H1 (cell line): Measurements from ENCODE around the gene CHST12. TPM values are rescaled to one million over a fixed set of nuclear protein-coding genes. Genes with fewer than 3 reads are reported as not detected.

ENCODE experiments used
- CTCF ChIA-PET: fragments of 300-600 bp; sonication (Branson Sonifier 250); formaldehyde crosslinking; loops from one replicate; lab custom pipeline; 2021; ENCODE audit not compliant: partially characterized antibody; lab: Charles Lee
- POLR2A ChIA-PET: fragments of 300-600 bp; sonication (Branson Sonifier 250); formaldehyde crosslinking; loops from one replicate; lab custom pipeline; 2021; ENCODE audit warnings: inconsistent platforms; ENCODE audit not compliant: partially characterized antibody; lab: Charles Lee
- DNase-seq, 2 experiments: peaks; one replicate each; pipeline versions ENCODE4 v3.0.0 to v3.0.0-alpha.2; 2010 to 2022; ENCODE audit warnings: low spot score in 2 of 2, low read depth in 1 of 2, mixed read lengths in 1 of 2
- FAIRE-seq: peaks from 2 replicates; lab custom pipeline; 2011; peaks lifted over from hg19 to GRCh38; lab: Jason Lieb, UNC
- H2AFZ ChIP-seq: 2 replicates; pipeline ENCODE4 v1.8.1; 2012; ENCODE audit warnings: low read length, inconsistent platforms
- H2AK5ac ChIP-seq: 2 replicates; pipeline ENCODE4 v1.6.1; 2013; ENCODE audit warnings: low read depth, low read length
- H2BK120ac ChIP-seq: replicated peaks from 2 replicates; pipeline ENCODE3; 2013; ENCODE audit warnings: low read depth, low read length, inconsistent platforms
- H2BK12ac ChIP-seq: 2 replicates; pipeline ENCODE4 v1.6.1; 2013; ENCODE audit warnings: low read depth, low read length
- H2BK15ac ChIP-seq: 2 replicates; pipeline ENCODE4 v1.6.1; 2013; ENCODE audit warnings: low read length
- H2BK20ac ChIP-seq: 2 replicates; pipeline ENCODE4 v1.6.1; 2013; ENCODE audit warnings: low read length
- H2BK5ac ChIP-seq: 2 replicates; pipeline ENCODE4 v1.6.1; 2013; ENCODE audit warnings: low read depth, low read length
- H3K14ac ChIP-seq: 2 replicates; pipeline ENCODE4 v1.6.1; 2013; ENCODE audit warnings: inconsistent platforms; ENCODE audit not compliant: insufficient read length
- H3K18ac ChIP-seq: 2 replicates; pipeline ENCODE4 v1.6.1; 2013; ENCODE audit warnings: low read length; ENCODE audit errors: extremely low read depth
- H3K23ac ChIP-seq: 2 replicates; pipeline ENCODE4 v1.6.1; 2013; ENCODE audit warnings: inconsistent platforms; ENCODE audit not compliant: insufficient read length
- H3K23me2 ChIP-seq: 2 replicates; pipeline ENCODE4 v1.6.1; 2013; ENCODE audit warnings: low read depth, low read length
- H3K27ac ChIP-seq: 2 replicates; pipeline ENCODE4 v1.6.1; 2011; ENCODE audit warnings: low read depth, low read length, inconsistent platforms
- H3K27me3 ChIP-seq, 4 experiments: replicated peaks in 1 of 4; 1 replicate in 1 of 4; 2 replicates in 3 of 4; pipeline versions ENCODE4 v1.6.1 to v1.8.1; 2011 to 2013; ENCODE audit warnings: low read length in 3 of 4, mild to moderate bottlenecking in 3 of 4, inconsistent platforms in 2 of 4, mixed read lengths in 2 of 4, moderate library complexity in 1 of 4; ENCODE audit not compliant: control insufficient read depth in 3 of 4, insufficient read depth in 3 of 4; ENCODE audit errors: extremely low read depth in 1 of 4
- H3K36me3 ChIP-seq, 4 experiments: 2 replicates each; pipeline versions ENCODE4 v1.6.1 to v1.8.1; 2011 to 2013; ENCODE audit warnings: mild to moderate bottlenecking in 4 of 4, low read length in 3 of 4, moderate library complexity in 2 of 4, control low read depth in 1 of 4, inconsistent platforms in 1 of 4; ENCODE audit not compliant: insufficient read depth in 4 of 4, control insufficient read depth in 2 of 4
- H3K4ac ChIP-seq: replicated peaks from 2 replicates; pipeline ENCODE3; 2013; ENCODE audit warnings: low read length, low read depth, mixed read lengths, inconsistent platforms; ENCODE audit not compliant: insufficient read length
- H3K4me1 ChIP-seq, 4 experiments: replicated peaks in 1 of 4; 1 replicate in 1 of 4; 2 replicates in 3 of 4; pipeline versions ENCODE4 v1.6.1 to v1.8.1; 2011 to 2013; ENCODE audit warnings: low read length in 3 of 4, inconsistent platforms in 2 of 4, mixed read lengths in 1 of 4; ENCODE audit not compliant: insufficient read depth in 4 of 4, control insufficient read depth in 3 of 4
- H3K4me2 ChIP-seq, 2 experiments: 2 replicates each; pipeline versions ENCODE4 v1.6.1 to v1.8.1; 2011 to 2013; ENCODE audit warnings: low read depth in 2 of 2, low read length in 2 of 2, control low read depth in 1 of 2, inconsistent platforms in 1 of 2, mild to moderate bottlenecking in 1 of 2; ENCODE audit not compliant: insufficient read depth in 1 of 2
- H3K4me3 ChIP-seq, 4 experiments: fragments of 200-600, 300-600 bp in 1 of 4; sonication (generic), shearing (Covaris generic), sonication (Bioruptor Twin) in 1 of 4; 2 replicates each; pipeline versions ENCODE4 v1.5.1 to v1.8.1; 2011 to 2016; ENCODE audit warnings: low read length in 4 of 4, low read depth in 3 of 4, control low read depth in 2 of 4, inconsistent platforms in 2 of 4, mild to moderate bottlenecking in 2 of 4, mixed read lengths in 1 of 4, moderate library complexity in 1 of 4; ENCODE audit not compliant: insufficient read depth in 2 of 4; ENCODE audit errors: extremely low read depth in 1 of 4
- H3K56ac ChIP-seq: replicated peaks from 2 replicates; pipeline ENCODE3; 2013; ENCODE audit warnings: low read depth, mild to moderate bottlenecking, mixed read lengths, low read length, inconsistent platforms; ENCODE audit not compliant: insufficient read length
- H3K79me1 ChIP-seq: 2 replicates; pipeline ENCODE4 v1.6.1; 2013; ENCODE audit warnings: low read depth, low read length, control low read depth
- H3K79me2 ChIP-seq, 2 experiments: 2 replicates each; pipeline versions ENCODE4 v1.6.1 to v1.8.1; 2012 to 2013; ENCODE audit warnings: low read length in 2 of 2, mild to moderate bottlenecking in 2 of 2, inconsistent platforms in 1 of 2; ENCODE audit not compliant: insufficient read depth in 2 of 2, control insufficient read depth in 1 of 2
- H3K9ac ChIP-seq, 4 experiments: replicated peaks in 1 of 4; 1 replicate in 1 of 4; 2 replicates in 3 of 4; pipeline versions ENCODE4 v1.6.1 to v1.8.1; 2011 to 2013; ENCODE audit warnings: low read depth in 3 of 4, low read length in 3 of 4, control low read depth in 2 of 4, mild to moderate bottlenecking in 2 of 4, moderate library complexity in 2 of 4, inconsistent platforms in 1 of 4; ENCODE audit errors: extremely low read depth in 1 of 4
- H3K9me3 ChIP-seq, 2 experiments: 2 replicates each; pipeline versions ENCODE4 v1.6.1 to v1.8.1; 2012 to 2013; ENCODE audit warnings: mild to moderate bottlenecking in 2 of 2, moderate library complexity in 2 of 2, control low read depth in 1 of 2, inconsistent platforms in 1 of 2, low read depth in 1 of 2, low read length in 1 of 2, mixed read lengths in 1 of 2; ENCODE audit not compliant: insufficient read depth in 2 of 2
- H4K20me1 ChIP-seq, 2 experiments: replicated peaks in 1 of 2; 2 replicates each; pipeline versions ENCODE3 to v1.8.1; 2011 to 2013; ENCODE audit warnings: inconsistent platforms in 2 of 2, low read length in 2 of 2, mild to moderate bottlenecking in 1 of 2; ENCODE audit not compliant: insufficient read depth in 2 of 2, control insufficient read depth in 1 of 2
- H4K5ac ChIP-seq: 2 replicates; pipeline ENCODE4 v1.6.1; 2013; ENCODE audit warnings: low read length, low read depth, mixed read lengths, inconsistent platforms; ENCODE audit not compliant: insufficient read length
- H4K8ac ChIP-seq: 2 replicates; pipeline ENCODE4 v1.8.0; 2013; ENCODE audit warnings: mild to moderate bottlenecking, moderate library complexity, low read length, inconsistent platforms; ENCODE audit not compliant: insufficient read depth; ENCODE audit errors: extremely low read depth
- H4K91ac ChIP-seq: replicated peaks from 2 replicates; pipeline ENCODE3; 2013; ENCODE audit warnings: low read length, mixed read lengths, inconsistent platforms; ENCODE audit not compliant: insufficient read length
- BRCA1 ChIP-seq: IDR thresholded peaks from 2 replicates; pipeline ENCODE4 v1.6.1; 2012; ENCODE audit warnings: low read depth, low read length, improper control_type of control experiment
- EGR1 ChIP-seq: IDR thresholded peaks from 2 replicates; pipeline ENCODE4 v1.6.1; 2011; ENCODE audit warnings: low read depth, low read length, borderline replicate concordance
- EP300 ChIP-seq, 2 experiments: IDR thresholded peaks; 1 replicate in 1 of 2; 2 replicates in 1 of 2; pipeline ENCODE4 v1.6.1; 2011 to 2012; ENCODE audit warnings: low read depth in 2 of 2, low read length in 2 of 2, mild to moderate bottlenecking in 2 of 2, borderline replicate concordance in 1 of 2, inconsistent platforms in 1 of 2, moderate library complexity in 1 of 2
- GABPA ChIP-seq: IDR thresholded peaks from 2 replicates; pipeline ENCODE4 v1.6.1; 2011; ENCODE audit warnings: mild to moderate bottlenecking, low read length, moderate library complexity, borderline replicate concordance; ENCODE audit not compliant: insufficient read depth
- HDAC2 ChIP-seq, 2 experiments: fragments of 300-600 bp in 1 of 2; sonication (generic) in 1 of 2; IDR thresholded peaks; 2 replicates each; pipeline ENCODE4 v1.6.1; 2011 to 2012; ENCODE audit warnings: low read depth in 2 of 2, low read length in 2 of 2, mild to moderate bottlenecking in 2 of 2, moderate library complexity in 2 of 2, borderline replicate concordance in 1 of 2, inconsistent platforms in 1 of 2
- SIX5 ChIP-seq: IDR thresholded peaks from 2 replicates; pipeline ENCODE4 v1.6.1; 2011; ENCODE audit warnings: mild to moderate bottlenecking, low read depth, low read length
- SP1 ChIP-seq: IDR thresholded peaks from 2 replicates; pipeline ENCODE4 v1.6.1; 2011; ENCODE audit warnings: low read depth, low read length
- SP4 ChIP-seq: IDR thresholded peaks from 2 replicates; pipeline ENCODE4 v1.6.1; 2012; ENCODE audit warnings: low read length, inconsistent platforms
- TCF12 ChIP-seq: IDR thresholded peaks from 2 replicates; pipeline ENCODE4 v1.6.1; 2011; ENCODE audit warnings: low read depth, mild to moderate bottlenecking, low read length
- WGBS, 2 experiments: shearing (Covaris generic) in 1 of 2; methylation state at CpG; one replicate each; pipeline versions ENCODE4 v1.1.6 to v1.1.7; 2013 to 2015; ENCODE audit warnings: low lambda C conversion rate in 2 of 2, mixed read lengths in 2 of 2, inconsistent platforms in 1 of 2, low coverage in 1 of 2, missing lambda C conversion rate in 1 of 2; ENCODE audit not compliant: insufficient replicate concordance in 2 of 2, insufficient coverage in 1 of 2, insufficient read length in 1 of 2; ENCODE audit errors: extremely low coverage in 1 of 2, missing lambda C conversion rate in 1 of 2; 5-methylcytosine and 5-hydroxymethylcytosine counted together
- polyA plus RNA-seq, 7 experiments: library from polyadenylated mRNA; depleted of rRNA in 3 of 7; stranded (reverse) in 5 of 7; unstranded in 2 of 7; fragments of >200 nt in 5 of 7; fragments of 200-250 nt in 2 of 7; gene quantifications; 1 replicate in 5 of 7; 2 replicates in 1 of 7; 4 replicates in 1 of 7; pipeline versions ENCODE4 v1.2.1 to v1.2.3, GENCODE V29; 2011 to 2013; ENCODE audit warnings: missing spikeins in 2 of 7, mixed read lengths in 2 of 7
- total RNA-seq: library from RNA; stranded (reverse); fragmentation: NEBNext Ultra II Directional; extraction: Animal tissue kit (Norgen Biotek cat#: 25700); gene quantifications from 2 replicates; pipeline ENCODE4 v1.2.1, GENCODE V29; 2021
- TF ChIP-seq, protein P1 (sequence below): IDR thresholded peaks from 2 replicates; pipeline ENCODE4 v1.6.1; 2011; ENCODE audit warnings: low read depth, mild to moderate bottlenecking, low read length; ENCODE audit not compliant: insufficient read depth

The CHST12 gene
- total and polyA plus RNA-seq, 2 of the 8 experiments (the other 6 are each of a cell fraction or from before 2014, with no cell fraction given): 13.4 to 24.1 TPM

DNA sequence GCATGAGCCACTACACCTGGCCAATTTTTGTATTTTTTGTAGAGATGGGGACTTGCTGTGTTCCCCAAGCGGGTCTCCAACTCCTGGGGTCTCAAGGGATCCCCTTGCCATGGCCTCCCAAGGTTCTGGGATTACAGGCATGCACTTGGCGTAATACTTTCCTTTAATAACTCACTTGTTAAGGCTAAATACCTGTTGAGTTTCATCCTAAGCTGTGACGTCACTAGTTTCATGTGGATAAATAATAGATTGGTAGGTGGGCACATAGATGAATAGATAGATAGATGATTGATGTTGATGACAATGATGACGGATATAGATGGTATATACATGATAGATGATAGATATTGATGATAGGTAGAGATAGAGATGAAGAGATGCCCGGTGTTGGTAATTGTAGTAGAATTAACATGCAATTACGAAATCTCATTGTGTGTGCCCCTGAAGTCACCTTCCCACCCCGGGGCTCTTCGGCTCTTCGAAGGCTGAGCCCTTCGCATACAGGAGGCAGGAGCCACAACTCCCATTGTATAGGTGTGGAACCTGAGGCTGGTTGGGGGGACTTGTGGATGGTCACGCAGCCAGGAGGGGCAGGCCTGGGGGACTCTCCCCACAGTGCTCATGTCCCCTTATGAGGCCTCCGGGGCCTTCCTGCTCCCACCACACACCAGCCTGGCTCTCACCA lies 70.2 kb downstream of the CHST12 start:
- Histone ChIP-seq H3K4me2 (no peak overlapping the region), H3K23ac (no peak overlapping the region), H2BK5ac (peak overlapping the region; percentile 95; the same call in 1 of the 2 replicates), H2BK15ac (no peak overlapping the region), H4K5ac (no peak overlapping the region), H2BK120ac (peak overlapping the region; percentile 69), H4K91ac (peak overlapping the region; percentile 78), H3K9me3 (no peaks in the 10 kb centered on the region), H3K9ac (no peak overlapping the region), H2BK20ac (peak overlapping the region; percentile 98), H4K8ac (no peak overlapping the region), H3K23me2 (no peaks in the 10 kb centered on the region; the same call in 1 of the 2 replicates), H2AFZ (no peak overlapping the region), H3K79me1 (no peaks in the 10 kb centered on the region), H3K14ac (no peak overlapping the region), H3K27ac (no peak overlapping the region), H2AK5ac (no peak overlapping the region), H4K20me1 (no peaks in the 10 kb centered on the region), H3K4ac (peak overlapping the region; percentile 74), H3K18ac (peak overlapping the region; percentile 83), H3K4me1 (peaks cover 0 to 40% (median 24%) of the 10 kb centered on the region in 4 experiments; a peak in 6 of 7 replicates), H3K27me3 (no peaks in the 10 kb centered on the region; a peak in 2 of 7 replicates), H3K4me3 (no peak overlapping the region), H3K36me3 (no peaks in the 10 kb centered on the region), H3K79me2 (no peaks in the 10 kb centered on the region), H2BK12ac (peak overlapping the region; percentile 87; the same call in 1 of the 2 replicates), H3K56ac (no peak overlapping the region)
- DNase-seq (no peak), FAIRE-seq (no peak)
- TF ChIP-seq SP4: no peak
- TF ChIP-seq TCF12: no peak
- no peak for TF ChIP-seq GABPA
- no peak for TF ChIP-seq HDAC2 (IDR thresholded peaks at IDR 0.05; ENCODE audit: borderline replicate concordance in 1 of 2, low read depth in 2 of 2, low read length in 2 of 2)
- TF ChIP-seq EGR1: no peak
- no peak for TF ChIP-seq BRCA1
- TF ChIP-seq, protein P1, sequence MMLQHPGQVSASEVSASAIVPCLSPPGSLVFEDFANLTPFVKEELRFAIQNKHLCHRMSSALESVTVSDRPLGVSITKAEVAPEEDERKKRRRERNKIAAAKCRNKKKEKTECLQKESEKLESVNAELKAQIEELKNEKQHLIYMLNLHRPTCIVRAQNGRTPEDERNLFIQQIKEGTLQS: no peak
- TF ChIP-seq EP300 (IDR thresholded peaks at IDR 0.05; ENCODE audit: borderline replicate concordance in 1 of 2, low read depth in 2 of 2, low read length in 2 of 2): no peak
- no peak for TF ChIP-seq SP1
- TF ChIP-seq SIX5: no peak
- WGBS, 2 experiments: 91 to 100% methylated on average over 1 to 12 of the region's 12 CpGs
- ChIA-PET CTCF (interaction anchor here (0.6 to 15.9 kb wide), 4 partner anchors 22 to 197 kb away, joined by 3 to 266 read pairs (median 4); no protein-coding TSS in a partner anchor), POLR2A (interaction anchor here (1.0 to 1.2 kb wide), 3 partner anchors 50 to 74 kb away, joined by 3 read pairs; partner anchors contain the start of gene CHST12)
